ENCODE measurements around the gene MAP1A.
A peak's percentile ranks its signal among the peaks of the same experiment; 100 is the strongest.

Gene MAP1A

GRCh38 chr15:43517354-43518196, at the start of gene MAP1A:
MAP1A (plus strand) TSS chr15:43517608; CDS start chr15:43521474, 3,866 bp downstream.
- DNase-seq (ENCODE audit: low read depth in 4 of 4, low spot score in 1 of 4): no peak

- DNase-seq (ENCODE audit: low read depth in 4 of 4, low spot score in 1 of 4): no peak
Measured at GRCh38 chr15:43469867-43470266, 47.5 kb upstream of the MAP1A start.

GRCh38 chr15:43471975-43472374, 45.4 kb upstream of the MAP1A start:
- no peak for DNase-seq (ENCODE audit: low read depth in 4 of 4, low spot score in 1 of 4)

GRCh38 chr15:43473885-43474284, 43.5 kb upstream of the MAP1A start:
- no peak for DNase-seq (ENCODE audit: low read depth in 4 of 4, low spot score in 1 of 4)

GRCh38 chr15:43483297-43484128, 33.9 kb upstream of the MAP1A start:
- no peak for DNase-seq (ENCODE audit: low read depth in 4 of 4, low spot score in 1 of 4)

GRCh38 chr15:43484455-43484854, 33.0 kb upstream of the MAP1A start:
- DNase-seq (ENCODE audit: low read depth in 4 of 4, low spot score in 1 of 4): no peak

- no peak for DNase-seq (ENCODE audit: low read depth in 4 of 4, low spot score in 1 of 4)
Measured at GRCh38 chr15:43487271-43487895, 30.0 kb upstream of the MAP1A start.

- DNase-seq (ENCODE audit: low read depth in 4 of 4, low spot score in 1 of 4): no peak
Measured at GRCh38 chr15:43488790-43489189, 28.6 kb upstream of the MAP1A start.

GRCh38 chr15:43489191-43489590, 28.2 kb upstream of the MAP1A start:
- DNase-seq (ENCODE audit: low read depth in 4 of 4, low spot score in 1 of 4): no peak

GRCh38 chr15:43492266-43492665, 25.1 kb upstream of the MAP1A start:
- DNase-seq (ENCODE audit: low read depth in 4 of 4, low spot score in 1 of 4): no peak

GRCh38 chr15:43492673-43493601, 24.5 kb upstream of the MAP1A start, which contains the start of gene TP53BP1:
TP53BP1 (minus strand) TSS chr15:43493156; CDS start chr15:43493043, 113 bp downstream.
- peak; percentile 80 to 97 (median 91) for DNase-seq (ENCODE audit: low read depth in 4 of 4, low spot score in 1 of 4)

- DNase-seq (ENCODE audit: low read depth in 4 of 4, low spot score in 1 of 4): no peak
Measured at GRCh38 chr15:43493703-43494472, 23.5 kb upstream of the MAP1A start.

- DNase-seq (ENCODE audit: low read depth in 4 of 4, low spot score in 1 of 4): no peak
Measured at GRCh38 chr15:43498990-43499389, 18.4 kb upstream of the MAP1A start.

- DNase-seq (ENCODE audit: low read depth in 4 of 4, low spot score in 1 of 4): no peak
Measured at GRCh38 chr15:43499635-43500034, 17.8 kb upstream of the MAP1A start.

- DNase-seq (ENCODE audit: low read depth in 4 of 4, low spot score in 1 of 4): no peak
Measured at GRCh38 chr15:43505738-43506137, 11.7 kb upstream of the MAP1A start.

- DNase-seq (ENCODE audit: low read depth in 4 of 4, low spot score in 1 of 4): no peak
Measured at GRCh38 chr15:43508421-43508820, 9.0 kb upstream of the MAP1A start.

- no peak for DNase-seq (ENCODE audit: low read depth in 4 of 4, low spot score in 1 of 4)
Measured at GRCh38 chr15:43508991-43509659, 8.3 kb upstream of the MAP1A start.

- no peak for DNase-seq (ENCODE audit: low read depth in 4 of 4, low spot score in 1 of 4)
Measured at GRCh38 chr15:43509660-43510199, 7.7 kb upstream of the MAP1A start.

All from stimulated activated CD4-positive, alpha-beta T cell treated with anti-CD3 and anti-CD28 coated beads, Interleukin-1b, Interleukin-23, amount 100 ng/mL, for 24 hours (primary cell).